ENCODE measurements around the gene DPH2.

DNA sequence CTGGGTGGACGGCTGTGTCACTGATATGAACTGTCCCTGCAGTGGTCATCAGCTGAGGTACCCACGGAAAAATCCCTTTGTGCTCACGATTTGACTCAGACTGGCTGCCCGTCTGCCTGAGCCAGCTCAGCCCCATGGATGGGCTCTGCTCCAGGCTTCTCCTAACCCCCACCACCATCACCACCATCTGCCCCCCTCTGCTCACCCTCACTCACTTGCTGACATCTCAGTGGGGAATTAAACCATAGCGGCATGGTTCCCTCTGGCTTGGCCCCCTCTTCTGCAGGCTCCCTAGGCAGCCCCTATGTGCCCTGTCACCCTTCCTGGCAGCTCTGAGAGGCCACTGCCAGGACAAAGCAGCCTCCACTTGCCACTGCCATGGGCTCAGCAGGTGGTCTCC lies 44.1 kb downstream of the DPH2 start:
- TF ChIP-seq, protein P1, sequence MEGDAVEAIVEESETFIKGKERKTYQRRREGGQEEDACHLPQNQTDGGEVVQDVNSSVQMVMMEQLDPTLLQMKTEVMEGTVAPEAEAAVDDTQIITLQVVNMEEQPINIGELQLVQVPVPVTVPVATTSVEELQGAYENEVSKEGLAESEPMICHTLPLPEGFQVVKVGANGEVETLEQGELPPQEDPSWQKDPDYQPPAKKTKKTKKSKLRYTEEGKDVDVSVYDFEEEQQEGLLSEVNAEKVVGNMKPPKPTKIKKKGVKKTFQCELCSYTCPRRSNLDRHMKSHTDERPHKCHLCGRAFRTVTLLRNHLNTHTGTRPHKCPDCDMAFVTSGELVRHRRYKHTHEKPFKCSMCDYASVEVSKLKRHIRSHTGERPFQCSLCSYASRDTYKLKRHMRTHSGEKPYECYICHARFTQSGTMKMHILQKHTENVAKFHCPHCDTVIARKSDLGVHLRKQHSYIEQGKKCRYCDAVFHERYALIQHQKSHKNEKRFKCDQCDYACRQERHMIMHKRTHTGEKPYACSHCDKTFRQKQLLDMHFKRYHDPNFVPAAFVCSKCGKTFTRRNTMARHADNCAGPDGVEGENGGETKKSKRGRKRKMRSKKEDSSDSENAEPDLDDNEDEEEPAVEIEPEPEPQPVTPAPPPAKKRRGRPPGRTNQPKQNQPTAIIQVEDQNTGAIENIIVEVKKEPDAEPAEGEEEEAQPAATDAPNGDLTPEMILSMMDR (IDR thresholded peaks at IDR 0.05; ENCODE audit: borderline replicate concordance, extremely low read depth, low read length, poor library complexity, severe bottlenecking), result no peak
- no peak for TF ChIP-seq EZH2 (IDR thresholded peaks at IDR 0.05; ENCODE audit: borderline replicate concordance, low read depth, low read length, severe bottlenecking)

All from DND-41 (cell line).